HG03159 (cell line): ENCODE measurements around the gene PTPRJ.
"Not testable (repeated sequence)": the region's sequence is repeated elsewhere in the genome, so short reads cannot be mapped to it uniquely, and the experiment has no call there.

ENCODE experiments used
- ATAC-seq: cut with Tn5 transposase; IDR thresholded peaks from one replicate; pipeline ENCODE4 v1.9.1; 2021; ENCODE audit warnings: mild to moderate bottlenecking, moderate library complexity; ENCODE audit not compliant: unreplicated experiment

The PTPRJ gene

GRCh38 chr11:48107188-48107704, 126.9 kb downstream of the PTPRJ start:
- ATAC-seq = peak; percentile 74

- ATAC-seq = no peak
Observed at GRCh38 chr11:48108231-48109045, 128.1 kb downstream of the PTPRJ start.

GRCh38 chr11:48109046-48109666, 128.8 kb downstream of the PTPRJ start:
- ATAC-seq = no peak

- no peak for ATAC-seq
Observed at GRCh38 chr11:48110509-48110766, 130.1 kb downstream of the PTPRJ start.

GRCh38 chr11:48111891-48112290, 131.5 kb downstream of the PTPRJ start:
- no peak for ATAC-seq

- ATAC-seq = no peak
Observed at GRCh38 chr11:48114740-48115139, 134.4 kb downstream of the PTPRJ start.

- no peak for ATAC-seq
Observed at GRCh38 chr11:48116437-48117228, 136.3 kb downstream of the PTPRJ start.

- ATAC-seq = no peak
Observed at GRCh38 chr11:48122246-48122645, 141.9 kb downstream of the PTPRJ start.

- no peak for ATAC-seq
Observed at GRCh38 chr11:48122656-48123055, 142.3 kb downstream of the PTPRJ start.

GRCh38 chr11:48123254-48123875, 143.0 kb downstream of the PTPRJ start:
- no peak for ATAC-seq

GRCh38 chr11:48123934-48124755, 143.8 kb downstream of the PTPRJ start:
- ATAC-seq = no peak

- no peak for ATAC-seq
Observed at GRCh38 chr11:48124880-48125279, 144.5 kb downstream of the PTPRJ start.

- no peak for ATAC-seq
Observed at GRCh38 chr11:48125866-48126265, 145.5 kb downstream of the PTPRJ start.

- ATAC-seq = no peak
Observed at GRCh38 chr11:48127521-48128183, 147.3 kb downstream of the PTPRJ start.

GRCh38 chr11:48129697-48130395, 149.5 kb downstream of the PTPRJ start:
- no peak for ATAC-seq

GRCh38 chr11:48134221-48134922, 154.0 kb downstream of the PTPRJ start:
- no peak for ATAC-seq

GRCh38 chr11:48138222-48138621, 157.9 kb downstream of the PTPRJ start:
- ATAC-seq = no peak

GRCh38 chr11:48139896-48140295, 159.5 kb downstream of the PTPRJ start:
- ATAC-seq = not testable (repeated sequence)
